ENCODE data around the gene ELF1.

- TF ChIP-seq POLR2A (IDR thresholded peaks at IDR 0.05) (no peak), CTCF (IDR thresholded peaks at IDR 0.05) (no peak)
Measured at GRCh38 chr13:41065078-41065477, 46.0 kb upstream of the ELF1 start.

Measured in esophagus squamous epithelium (tissue), 4 donors.